Progenitor cell of endocrine pancreas (in vitro differentiated cells): ENCODE data around the gene FANCE. TPM values are rescaled to one million over a fixed set of nuclear protein-coding genes. Genes with fewer than 3 reads are reported as not detected.

ENCODE experiments used
- DNase-seq: peaks from one replicate; pipeline ENCODE4 v3.0.0; 2021; ENCODE audit warnings: low spot score; ENCODE audit not compliant: unreplicated experiment
- H3K27ac Mint-ChIP-seq: 2 replicates; pipeline ENCODE4 v1.8.0; 2021; ENCODE audit warnings: mild to moderate bottlenecking, moderate library complexity, mixed read lengths
- H3K27me3 Mint-ChIP-seq: 2 replicates; pipeline ENCODE4 v1.8.0; 2021; ENCODE audit warnings: mixed read lengths
- H3K36me3 Mint-ChIP-seq: 2 replicates; pipeline ENCODE4 v1.8.0; 2022; ENCODE audit warnings: mixed read lengths; ENCODE audit not compliant: insufficient read depth
- H3K4me1 Mint-ChIP-seq: 2 replicates; pipeline ENCODE4 v1.8.0; 2021; ENCODE audit warnings: low read depth, mixed read lengths
- H3K4me3 Mint-ChIP-seq: 2 replicates; pipeline ENCODE4 v1.8.0; 2021; ENCODE audit warnings: low read depth, mild to moderate bottlenecking, moderate library complexity, mixed read lengths
- H3K9me3 Mint-ChIP-seq: 2 replicates; pipeline ENCODE4 v1.8.0; 2021; ENCODE audit warnings: low read depth, mixed read lengths
- total RNA-seq: library from RNA; stranded (reverse); gene quantifications from 2 replicates; pipeline ENCODE4 v1.2.1, GENCODE V29; 2021
- TF ChIP-seq, protein P1 (sequence below): fragments of 200-600 bp; sonication (generic); IDR thresholded peaks from one replicate; pipeline ENCODE4 v1.5.0; 2021; ENCODE audit warnings: antibody characterized with exemption, mild to moderate bottlenecking; ENCODE audit not compliant: unreplicated experiment

Gene FANCE
- total RNA-seq, 1 donor from 2014 or later, result 10.6 TPM

DNA sequence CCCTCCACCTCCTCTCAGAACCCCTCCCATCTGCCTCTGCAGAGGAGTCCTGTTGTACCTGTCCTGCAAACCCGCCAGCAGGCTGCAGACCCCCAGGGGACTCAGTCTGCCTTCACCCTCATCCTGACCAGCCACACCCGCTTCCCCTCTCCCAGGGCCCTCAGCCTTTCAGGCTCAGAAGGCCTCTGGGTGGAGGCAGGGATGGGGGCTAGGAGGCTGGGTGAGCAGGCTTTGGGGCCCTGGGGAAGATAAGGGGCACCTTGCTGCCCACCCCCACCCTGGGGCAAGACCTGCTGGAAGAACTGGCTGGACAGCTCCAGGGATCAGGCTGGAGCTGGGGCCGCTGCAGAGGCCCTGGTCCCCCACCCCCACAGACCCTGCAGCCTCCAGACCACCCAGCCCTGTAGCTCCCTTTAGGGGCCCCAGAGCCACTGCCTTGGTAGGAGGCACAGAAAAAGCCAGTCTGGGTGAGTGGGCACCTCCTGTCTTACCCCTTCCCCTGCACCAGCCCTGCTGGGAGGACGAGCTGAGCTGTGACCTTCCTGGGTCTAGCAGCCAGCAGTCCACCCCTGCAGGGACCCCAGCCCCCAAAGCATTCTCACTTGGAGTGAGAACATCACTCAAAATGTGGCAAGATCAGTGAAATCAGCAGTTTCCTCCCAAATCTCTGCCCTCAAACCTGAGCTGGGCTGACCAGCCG, 39.6 kb downstream of the FANCE start:
- TF ChIP-seq, protein P1, sequence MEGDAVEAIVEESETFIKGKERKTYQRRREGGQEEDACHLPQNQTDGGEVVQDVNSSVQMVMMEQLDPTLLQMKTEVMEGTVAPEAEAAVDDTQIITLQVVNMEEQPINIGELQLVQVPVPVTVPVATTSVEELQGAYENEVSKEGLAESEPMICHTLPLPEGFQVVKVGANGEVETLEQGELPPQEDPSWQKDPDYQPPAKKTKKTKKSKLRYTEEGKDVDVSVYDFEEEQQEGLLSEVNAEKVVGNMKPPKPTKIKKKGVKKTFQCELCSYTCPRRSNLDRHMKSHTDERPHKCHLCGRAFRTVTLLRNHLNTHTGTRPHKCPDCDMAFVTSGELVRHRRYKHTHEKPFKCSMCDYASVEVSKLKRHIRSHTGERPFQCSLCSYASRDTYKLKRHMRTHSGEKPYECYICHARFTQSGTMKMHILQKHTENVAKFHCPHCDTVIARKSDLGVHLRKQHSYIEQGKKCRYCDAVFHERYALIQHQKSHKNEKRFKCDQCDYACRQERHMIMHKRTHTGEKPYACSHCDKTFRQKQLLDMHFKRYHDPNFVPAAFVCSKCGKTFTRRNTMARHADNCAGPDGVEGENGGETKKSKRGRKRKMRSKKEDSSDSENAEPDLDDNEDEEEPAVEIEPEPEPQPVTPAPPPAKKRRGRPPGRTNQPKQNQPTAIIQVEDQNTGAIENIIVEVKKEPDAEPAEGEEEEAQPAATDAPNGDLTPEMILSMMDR, result no peak
- no peaks in the 10 kb centered on the region for H3K36me3 Mint-ChIP-seq
- H3K27me3 Mint-ChIP-seq, result no peaks in the 10 kb centered on the region
- peak overlapping the region; percentile 94 for H3K27ac Mint-ChIP-seq
- peaks cover 53% of the 10 kb centered on the region for H3K4me1 Mint-ChIP-seq
- no peak for DNase-seq
- peak overlapping the region; percentile 42 for H3K4me3 Mint-ChIP-seq
- H3K9me3 Mint-ChIP-seq, result no peaks in the 10 kb centered on the region

DNA sequence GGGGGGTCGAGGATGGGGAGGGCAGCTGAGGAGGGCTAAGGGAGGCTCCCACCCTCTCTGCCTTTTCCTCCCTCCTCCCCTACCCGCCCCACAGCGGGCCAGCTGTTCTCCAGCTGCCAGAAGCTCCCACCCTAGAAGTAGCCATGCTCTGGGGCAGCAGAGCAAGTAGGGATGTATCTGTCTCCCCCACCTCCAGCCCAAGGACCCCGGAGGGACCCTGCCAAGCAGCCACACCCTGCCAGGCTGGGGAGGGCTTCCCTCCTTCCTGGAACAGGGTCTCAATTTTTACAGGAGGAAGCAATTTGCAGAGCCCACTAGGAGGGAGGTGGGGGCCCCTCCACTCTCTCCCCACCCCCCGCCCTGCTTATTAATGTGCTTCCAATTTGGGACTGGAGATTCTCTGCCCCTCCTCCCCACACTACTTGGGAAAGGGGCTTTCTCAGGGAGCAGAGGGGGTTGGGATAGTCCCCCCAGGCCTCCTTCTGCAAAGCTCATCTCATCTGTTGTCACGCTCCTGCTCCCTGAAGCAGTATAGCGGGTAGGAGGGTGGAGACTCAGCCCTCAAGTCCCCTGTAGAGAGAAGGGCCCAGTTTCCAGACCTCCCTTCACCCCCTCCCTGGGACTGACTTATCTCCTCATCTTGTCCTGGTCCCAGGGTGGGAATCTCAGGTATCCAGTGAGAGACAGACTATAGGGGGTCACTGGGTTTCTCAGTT, 40.3 kb downstream of the FANCE start:
- Mint-ChIP-seq H3K4me3 (peak overlapping the region; percentile 34), H3K4me1 (peaks cover 51% of the 10 kb centered on the region), H3K9me3 (no peaks in the 10 kb centered on the region), H3K36me3 (no peaks in the 10 kb centered on the region), H3K27ac (peak overlapping the region; percentile 37), H3K27me3 (no peaks in the 10 kb centered on the region)
- DNase-seq, result no peak
- TF ChIP-seq, protein P1, result no peak

DNA sequence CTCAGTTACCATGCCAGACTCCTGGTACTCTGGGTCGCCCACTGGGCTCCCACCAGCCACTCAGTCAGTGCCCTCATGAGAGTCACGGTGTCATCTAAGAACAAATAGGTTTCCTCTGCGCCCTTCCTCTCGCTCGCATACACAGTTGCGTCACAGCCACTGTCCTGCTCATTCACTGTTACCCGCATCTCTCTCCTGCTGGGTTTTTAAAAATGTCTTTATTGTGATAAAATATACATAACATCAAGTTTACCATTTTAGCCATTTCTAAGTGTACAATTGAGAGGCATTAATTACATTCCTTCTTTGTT, 40.8 kb downstream of the FANCE start:
- no peak for DNase-seq
- H3K9me3 Mint-ChIP-seq, result no peaks in the 10 kb centered on the region
- H3K4me3 Mint-ChIP-seq, result peak overlapping the region; percentile 34
- H3K4me1 Mint-ChIP-seq, result peaks cover 47% of the 10 kb centered on the region
- no peaks in the 10 kb centered on the region for H3K36me3 Mint-ChIP-seq
- peak overlapping the region; percentile 37 for H3K27ac Mint-ChIP-seq
- TF ChIP-seq, protein P1, result no peak
- H3K27me3 Mint-ChIP-seq, result no peaks in the 10 kb centered on the region

DNA sequence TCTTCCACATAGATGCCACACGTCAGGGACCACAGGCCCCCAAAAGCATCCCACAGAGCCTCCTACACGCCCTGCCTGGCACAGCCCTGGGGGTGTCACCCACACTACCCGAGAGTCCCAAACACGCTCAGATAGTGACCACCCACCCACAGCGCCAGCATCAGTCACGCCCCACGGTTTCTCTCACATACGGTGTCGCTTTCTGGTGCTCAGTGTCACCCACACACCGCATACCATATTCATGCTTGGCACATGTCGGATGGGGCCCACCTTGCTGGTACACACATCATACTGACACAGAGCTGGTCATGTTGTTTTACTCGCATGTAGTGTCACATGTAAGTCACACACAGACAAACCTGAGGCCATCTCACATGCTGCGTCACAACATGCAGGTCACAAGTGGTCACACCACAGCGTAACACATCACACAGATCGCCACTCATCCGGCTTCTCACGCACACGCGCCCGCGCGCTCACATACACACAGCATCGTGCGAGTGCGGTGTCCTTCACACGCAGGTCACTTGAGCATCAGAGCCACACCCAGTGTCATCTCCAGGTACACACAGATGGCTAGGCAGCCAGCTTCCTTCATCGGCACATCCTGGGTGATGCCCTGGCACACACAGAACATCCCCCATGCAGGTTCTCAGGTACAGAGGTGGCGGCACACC, 41.3 kb downstream of the FANCE start:
- no peak for DNase-seq
- peaks cover 45% of the 10 kb centered on the region for H3K4me1 Mint-ChIP-seq
- H3K9me3 Mint-ChIP-seq, result no peaks in the 10 kb centered on the region
- peak overlapping the region; percentile 37 for H3K27ac Mint-ChIP-seq
- H3K36me3 Mint-ChIP-seq, result no peaks in the 10 kb centered on the region
- peaks cover under 1% of the 10 kb centered on the region for H3K27me3 Mint-ChIP-seq
- H3K4me3 Mint-ChIP-seq, result no peak overlapping the region
- TF ChIP-seq, protein P1, result no peak

DNA sequence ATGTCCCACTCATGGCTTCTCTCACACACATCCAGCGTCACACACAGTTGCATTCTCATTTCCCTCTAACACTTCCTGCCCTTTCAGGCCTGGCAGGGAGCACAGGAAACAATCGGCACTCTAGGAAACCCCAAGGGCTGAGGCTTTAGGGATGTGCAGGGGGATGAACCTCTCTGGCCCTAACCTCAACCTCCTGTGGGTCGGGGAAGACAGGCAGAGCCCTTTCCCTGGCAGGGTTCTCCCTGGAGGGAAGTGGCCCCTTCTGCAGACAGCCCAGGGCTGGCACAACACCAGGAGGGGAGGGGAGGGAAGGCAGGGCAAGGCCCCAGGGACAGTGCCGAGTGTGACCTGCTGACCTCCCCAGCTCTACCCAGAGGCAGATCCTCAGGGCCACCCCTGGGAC, 42.0 kb downstream of the FANCE start:
- no peak for DNase-seq
- Mint-ChIP-seq H3K36me3 (no peaks in the 10 kb centered on the region), H3K27ac (no peak overlapping the region), H3K4me1 (peaks cover 49% of the 10 kb centered on the region), H3K9me3 (no peaks in the 10 kb centered on the region), H3K27me3 (peaks cover 8% of the 10 kb centered on the region), H3K4me3 (peak overlapping the region; percentile 8)
- TF ChIP-seq, protein P1, result no peak
